H9 (cell line): ENCODE measurements around the gene ETV2. TPM values are rescaled to one million over a fixed set of nuclear protein-coding genes. Genes with fewer than 3 reads are reported as not detected.

Experiments
- DNase-seq: peaks from one replicate; pipeline ENCODE4 v3.0.0-alpha.2; 2017
- H2AFZ ChIP-seq: one replicate; pipeline ENCODE4 v1.6.1; 2013; ENCODE audit warnings: mild to moderate bottlenecking, low read length, control low read depth, moderate library complexity
- H2AK5ac ChIP-seq: 2 replicates; pipeline ENCODE4 v1.6.1; 2013; ENCODE audit warnings: low read length, control low read depth, mixed read lengths; ENCODE audit not compliant: insufficient read length
- H2BK120ac ChIP-seq: one replicate; pipeline ENCODE4 v1.6.1; 2013; ENCODE audit warnings: low read depth, mild to moderate bottlenecking, low read length, control low read depth, inconsistent platforms; ENCODE audit not compliant: poor library complexity, severe bottlenecking
- H2BK12ac ChIP-seq: 2 replicates; pipeline ENCODE4 v1.6.1; 2013; ENCODE audit warnings: low read length, control low read depth, mixed read lengths, low read depth; ENCODE audit not compliant: insufficient read length
- H2BK15ac ChIP-seq: 2 replicates; pipeline ENCODE4 v1.6.1; 2013; ENCODE audit warnings: low read depth, low read length, control low read depth
- H2BK20ac ChIP-seq: one replicate; pipeline ENCODE4 v1.6.1; 2013; ENCODE audit warnings: low read depth, mild to moderate bottlenecking, low read length, control low read depth, inconsistent platforms; ENCODE audit not compliant: poor library complexity, severe bottlenecking
- H2BK5ac ChIP-seq: 2 replicates; pipeline ENCODE4 v1.6.1; 2013; ENCODE audit warnings: low read length, control low read depth, mixed read lengths; ENCODE audit not compliant: insufficient read length
- H3K14ac ChIP-seq: 2 replicates; pipeline ENCODE4 v1.6.1; 2013; ENCODE audit warnings: low read length, control low read depth; ENCODE audit not compliant: insufficient read depth
- H3K18ac ChIP-seq: 2 replicates; pipeline ENCODE4 v1.6.1; 2013; ENCODE audit warnings: low read depth, mild to moderate bottlenecking, mixed read lengths, low read length, control low read depth; ENCODE audit not compliant: insufficient read length
- H3K23ac ChIP-seq: 2 replicates; pipeline ENCODE4 v1.6.1; 2013; ENCODE audit warnings: low read length, control low read depth, mixed read lengths, low read depth; ENCODE audit not compliant: insufficient read length
- H3K23me2 ChIP-seq: 2 replicates; pipeline ENCODE4 v1.6.1; 2013; ENCODE audit warnings: low read depth, mild to moderate bottlenecking, mixed read lengths, low read length, control low read depth; ENCODE audit not compliant: insufficient read length, poor library complexity, severe bottlenecking
- H3K27ac ChIP-seq: 2 replicates; pipeline ENCODE4 v1.5.1; 2013; ENCODE audit warnings: low read length, control low read depth, mixed read lengths, low read depth; ENCODE audit not compliant: insufficient read length
- H3K27me3 ChIP-seq: 2 replicates; pipeline ENCODE4 v1.6.1; 2013; ENCODE audit warnings: low read length, control low read depth, inconsistent platforms; ENCODE audit not compliant: insufficient read depth
- H3K4ac ChIP-seq: 2 replicates; pipeline ENCODE4 v1.6.1; 2013; ENCODE audit warnings: low read depth, mild to moderate bottlenecking, control low read depth, inconsistent platforms, low read length, moderate library complexity
- H3K4me1 ChIP-seq: 2 replicates; pipeline ENCODE4 v1.6.1; 2013; ENCODE audit warnings: low read length, control low read depth, inconsistent platforms; ENCODE audit not compliant: insufficient read depth
- H3K4me2 ChIP-seq: 2 replicates; pipeline ENCODE4 v1.6.1; 2013; ENCODE audit warnings: low read length, control low read depth, mixed read lengths; ENCODE audit not compliant: insufficient read length, insufficient read depth
- H3K56ac ChIP-seq: 2 replicates; pipeline ENCODE4 v1.6.1; 2013; ENCODE audit warnings: low read depth, mild to moderate bottlenecking, mixed read lengths, low read length, control low read depth; ENCODE audit not compliant: insufficient read length
- H3K79me1 ChIP-seq: 2 replicates; pipeline ENCODE4 v1.6.1; 2013; ENCODE audit warnings: low read depth, mild to moderate bottlenecking, moderate library complexity, low read length, control low read depth, inconsistent platforms; ENCODE audit not compliant: insufficient read depth, poor library complexity, severe bottlenecking
- H3K79me2 ChIP-seq: 2 replicates; pipeline ENCODE4 v1.6.1; 2013; ENCODE audit warnings: low read length, control low read depth, inconsistent platforms; ENCODE audit not compliant: insufficient read depth
- H3K9ac ChIP-seq: 2 replicates; pipeline ENCODE4 v1.6.1; 2013; ENCODE audit warnings: low read length, control low read depth, mixed read lengths; ENCODE audit not compliant: insufficient read length; ENCODE audit errors: extremely low read depth
- H3K9me3 ChIP-seq: one replicate; pipeline ENCODE4 v1.6.1; 2013; ENCODE audit warnings: low read depth, low read length, inconsistent platforms; ENCODE audit not compliant: control insufficient read depth
- H3T11ph ChIP-seq: one replicate; pipeline ENCODE4 v1.6.1; 2013; ENCODE audit warnings: mild to moderate bottlenecking, low read length, control low read depth, inconsistent platforms
- H4K20me1 ChIP-seq: one replicate; pipeline ENCODE4 v1.6.1; 2013; ENCODE audit not compliant: control insufficient read depth, insufficient read length, insufficient read depth
- H4K5ac ChIP-seq: 2 replicates; pipeline ENCODE4 v1.6.1; 2013; ENCODE audit warnings: low read depth, mild to moderate bottlenecking, mixed read lengths, low read length, control low read depth; ENCODE audit not compliant: insufficient read length
- H4K8ac ChIP-seq: replicated peaks from 2 replicates; pipeline ENCODE4 v1.6.1; 2013; ENCODE audit warnings: low read length, control low read depth, mixed read lengths, low read depth; ENCODE audit not compliant: insufficient read length
- H4K91ac ChIP-seq: 2 replicates; pipeline ENCODE4 v1.6.1; 2013; ENCODE audit warnings: low read depth, mild to moderate bottlenecking, moderate library complexity, mixed read lengths, low read length, control low read depth; ENCODE audit not compliant: insufficient read length
- H3K27ac Mint-ChIP-seq, 3 experiments: 2 replicates in 2 of 3; 3 replicates in 1 of 3; pipeline ENCODE4 v1.8.0; 2020 to 2021; ENCODE audit warnings: mixed read lengths in 3 of 3, mild to moderate bottlenecking in 1 of 3, moderate library complexity in 1 of 3
- H3K27me3 Mint-ChIP-seq: 2 replicates; pipeline ENCODE4 v1.8.0; 2021; ENCODE audit warnings: low read depth, mild to moderate bottlenecking, moderate library complexity, mixed read lengths
- H3K36me3 Mint-ChIP-seq, 3 experiments: 2 replicates in 2 of 3; 3 replicates in 1 of 3; pipeline ENCODE4 v1.8.0; 2020 to 2021; ENCODE audit warnings: low read depth in 3 of 3, mixed read lengths in 3 of 3; ENCODE audit not compliant: insufficient read depth in 1 of 3
- H3K4me1 Mint-ChIP-seq, 2 experiments: 2 replicates each; pipeline ENCODE4 v1.8.0; 2020; ENCODE audit warnings: mixed read lengths in 2 of 2
- H3K4me3 Mint-ChIP-seq, 2 experiments: 2 replicates in 1 of 2; 3 replicates in 1 of 2; pipeline ENCODE4 v1.8.0; 2020 to 2021; ENCODE audit warnings: mild to moderate bottlenecking in 2 of 2, mixed read lengths in 2 of 2, moderate library complexity in 1 of 2
- H3K9me3 Mint-ChIP-seq, 2 experiments: 2 replicates in 1 of 2; 3 replicates in 1 of 2; pipeline ENCODE4 v1.8.0; 2020; ENCODE audit warnings: mild to moderate bottlenecking in 2 of 2, mixed read lengths in 2 of 2, moderate library complexity in 1 of 2
- WGBS: extraction: QIAGEN DNeasy Blood & Tissue Kit; methylation state at CpG from one replicate; pipeline ENCODE4 v1.1.7; 2013; ENCODE audit warnings: missing lambda C conversion rate, low lambda C conversion rate, mixed read lengths; ENCODE audit not compliant: insufficient read length; ENCODE audit errors: extremely low coverage; 5-methylcytosine and 5-hydroxymethylcytosine counted together
- total RNA-seq: library from RNA; stranded (reverse); gene quantifications from 2 replicates; pipeline ENCODE4 v1.2.1, GENCODE V29; 2021
- TF ChIP-seq, protein P1 (sequence below): fragments of 200-600 bp; sonication (generic); conservative IDR thresholded peaks from 3 replicates; pipeline ENCODE4 v1.8.0; 2021; ENCODE audit warnings: antibody characterized with exemption, mild to moderate bottlenecking

ETV2 gene
- total RNA-seq, 1 experiment from 2014 or later, result 1.9 TPM

DNA sequence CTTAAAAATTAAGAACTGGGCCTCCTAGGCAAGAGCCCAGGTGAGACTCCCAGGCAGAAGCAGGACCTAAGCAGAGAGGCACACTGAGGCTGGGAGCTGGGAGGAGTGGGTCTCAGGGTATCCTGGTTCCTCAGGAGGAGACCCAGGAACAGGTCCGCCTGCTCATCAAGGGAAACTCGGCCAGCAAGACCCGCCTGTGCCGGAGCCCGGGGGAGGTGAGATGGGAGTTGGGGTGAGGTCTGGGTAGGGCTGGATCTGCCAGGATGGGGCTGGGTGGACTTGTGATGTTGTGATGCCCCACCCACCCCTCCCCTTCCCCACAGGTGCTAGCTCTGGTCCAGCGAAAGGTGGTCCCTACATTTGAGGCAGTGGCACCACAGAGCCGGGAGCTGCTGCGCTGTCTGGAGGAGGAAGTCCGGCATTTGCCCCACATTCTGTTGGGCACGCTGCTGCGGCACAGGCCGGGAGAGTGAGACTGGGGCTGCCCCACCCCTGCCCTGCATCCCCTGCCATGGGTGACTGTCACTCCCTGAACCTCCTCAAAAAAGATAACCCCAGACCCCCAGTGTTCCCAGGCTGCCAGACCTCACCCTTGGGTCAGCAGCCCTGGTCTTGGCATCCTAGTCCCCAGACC is 22.1 kb upstream of the ETV2 start:
- no peak overlapping the region for H3K9ac ChIP-seq
- WGBS, result no CpG with 5 or more reads among the region's 12 CpGs
- no peak overlapping the region for H2BK15ac ChIP-seq
- H2BK5ac ChIP-seq, result no peak overlapping the region
- H3K4me1 ChIP-seq, result no peaks in the 10 kb centered on the region
- H3K56ac ChIP-seq, result no peak overlapping the region
- H3K23me2 ChIP-seq, result no peaks in the 10 kb centered on the region
- Mint-ChIP-seq H3K27ac (no peak overlapping the region), H3K4me3 (no peak overlapping the region), H3K9me3 (no peaks in the 10 kb centered on the region), H3K36me3 (peaks cover 11 to 53% (median 40%) of the 10 kb centered on the region in 3 experiments; a peak in 6 of 7 replicates), H3K4me1 (no peaks in the 10 kb centered on the region), H3K27me3 (no peaks in the 10 kb centered on the region; the same call in 1 of the 2 replicates)
- no peak overlapping the region for H2BK12ac ChIP-seq
- H3K27me3 ChIP-seq, result no peaks in the 10 kb centered on the region
- H4K20me1 ChIP-seq, result no peaks in the 10 kb centered on the region
- no peak overlapping the region for H3K4ac ChIP-seq
- no peak for DNase-seq
- H3K4me2 ChIP-seq, result no peak overlapping the region
- no peak overlapping the region for H2AFZ ChIP-seq
- no peaks in the 10 kb centered on the region for H3K9me3 ChIP-seq
- no peak overlapping the region for H3K27ac ChIP-seq
- H3K79me1 ChIP-seq, result no peaks in the 10 kb centered on the region
- H3K23ac ChIP-seq, result no peak overlapping the region
- no peak overlapping the region for H2AK5ac ChIP-seq
- H3K14ac ChIP-seq, result no peak overlapping the region
- no peak overlapping the region for H4K91ac ChIP-seq
- no peak overlapping the region for H2BK120ac ChIP-seq
- H2BK20ac ChIP-seq, result no peak overlapping the region
- H4K5ac ChIP-seq, result no peak overlapping the region
- H4K8ac ChIP-seq, result no peak overlapping the region
- H3T11ph ChIP-seq, result no peak overlapping the region
- no peak overlapping the region for H3K18ac ChIP-seq
- TF ChIP-seq, protein P1, sequence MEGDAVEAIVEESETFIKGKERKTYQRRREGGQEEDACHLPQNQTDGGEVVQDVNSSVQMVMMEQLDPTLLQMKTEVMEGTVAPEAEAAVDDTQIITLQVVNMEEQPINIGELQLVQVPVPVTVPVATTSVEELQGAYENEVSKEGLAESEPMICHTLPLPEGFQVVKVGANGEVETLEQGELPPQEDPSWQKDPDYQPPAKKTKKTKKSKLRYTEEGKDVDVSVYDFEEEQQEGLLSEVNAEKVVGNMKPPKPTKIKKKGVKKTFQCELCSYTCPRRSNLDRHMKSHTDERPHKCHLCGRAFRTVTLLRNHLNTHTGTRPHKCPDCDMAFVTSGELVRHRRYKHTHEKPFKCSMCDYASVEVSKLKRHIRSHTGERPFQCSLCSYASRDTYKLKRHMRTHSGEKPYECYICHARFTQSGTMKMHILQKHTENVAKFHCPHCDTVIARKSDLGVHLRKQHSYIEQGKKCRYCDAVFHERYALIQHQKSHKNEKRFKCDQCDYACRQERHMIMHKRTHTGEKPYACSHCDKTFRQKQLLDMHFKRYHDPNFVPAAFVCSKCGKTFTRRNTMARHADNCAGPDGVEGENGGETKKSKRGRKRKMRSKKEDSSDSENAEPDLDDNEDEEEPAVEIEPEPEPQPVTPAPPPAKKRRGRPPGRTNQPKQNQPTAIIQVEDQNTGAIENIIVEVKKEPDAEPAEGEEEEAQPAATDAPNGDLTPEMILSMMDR, result no peak
- no peaks in the 10 kb centered on the region for H3K79me2 ChIP-seq
